HEK293 (cell line): ENCODE data around the gene SEMA4F.

ENCODE experiments used
- BCL6B ChIP-seq: fragments of 450-650 bp; formaldehyde crosslinking; IDR thresholded peaks from 2 replicates; pipeline ENCODE4 v1.5.1; 2017; ENCODE audit warnings: missing biosample characterization, missing genetic modification characterization
- HOXC10 ChIP-seq: sonication (generic); formaldehyde crosslinking; IDR thresholded peaks from 2 replicates; pipeline ENCODE4 v1.8.1; 2023; ENCODE audit warnings: mild to moderate bottlenecking, missing genetic modification reagents
- KLF1 ChIP-seq: fragments of 450-650 bp; formaldehyde crosslinking; IDR thresholded peaks from 2 replicates; pipeline ENCODE4 v1.5.1; 2016; ENCODE audit warnings: missing biosample characterization, missing genetic modification characterization
- KLF16 ChIP-seq: fragments of 450-650 bp; formaldehyde crosslinking; IDR thresholded peaks from 2 replicates; pipeline ENCODE4 v1.5.1; 2017; ENCODE audit warnings: missing biosample characterization, missing genetic modification characterization
- RBAK ChIP-seq: fragments of 450-650 bp; formaldehyde crosslinking; IDR thresholded peaks from 2 replicates; pipeline ENCODE4 v1.5.1; 2016; ENCODE audit warnings: missing biosample characterization, missing genetic modification characterization
- SP3 ChIP-seq: fragments of 450-650 bp; formaldehyde crosslinking; IDR thresholded peaks from 2 replicates; pipeline ENCODE4 v1.5.1; 2016; ENCODE audit warnings: missing biosample characterization, missing genetic modification characterization
- TCF7L2 ChIP-seq: IDR thresholded peaks from 2 replicates; pipeline ENCODE4 v1.6.1; 2011; ENCODE audit warnings: low read depth, mild to moderate bottlenecking, inconsistent platforms, low read length, moderate library complexity, borderline replicate concordance
- ZBTB7A ChIP-seq: fragments of 450-650 bp; formaldehyde crosslinking; IDR thresholded peaks from 2 replicates; pipeline ENCODE4 v1.5.1; 2016; ENCODE audit warnings: low read depth, missing biosample characterization, missing genetic modification characterization
- ZBTB8A ChIP-seq: fragments of 450-650 bp; formaldehyde crosslinking; IDR thresholded peaks from 2 replicates; pipeline ENCODE4 v1.5.1; 2016; ENCODE audit warnings: missing biosample characterization, missing genetic modification characterization
- ZFP3 ChIP-seq: fragments of 450-650 bp; formaldehyde crosslinking; IDR thresholded peaks from 2 replicates; pipeline ENCODE4 v1.5.1; 2016; ENCODE audit warnings: low read depth, missing biosample characterization, missing genetic modification characterization
- ZIC2 ChIP-seq: fragments of 450-650 bp; formaldehyde crosslinking; IDR thresholded peaks from 2 replicates; pipeline ENCODE4 v1.5.1; 2016; ENCODE audit warnings: missing biosample characterization, missing genetic modification characterization
- ZNF140 ChIP-seq: fragments of 450-650 bp; formaldehyde crosslinking; IDR thresholded peaks from 2 replicates; pipeline ENCODE4 v1.5.1; 2016; ENCODE audit warnings: missing biosample characterization, missing genetic modification characterization
- ZNF155 ChIP-seq: fragments of 450-650 bp; formaldehyde crosslinking; IDR thresholded peaks from 2 replicates; pipeline ENCODE4 v1.5.1; 2016; ENCODE audit warnings: missing biosample characterization, missing genetic modification characterization
- ZNF157 ChIP-seq: fragments of 450-650 bp; formaldehyde crosslinking; IDR thresholded peaks from 2 replicates; pipeline ENCODE4 v1.5.1; 2016; ENCODE audit warnings: missing biosample characterization, missing genetic modification characterization
- ZNF19 ChIP-seq: fragments of 450-650 bp; formaldehyde crosslinking; IDR thresholded peaks from 2 replicates; pipeline ENCODE4; 2016; ENCODE audit warnings: missing biosample characterization, missing genetic modification characterization, low read depth
- ZNF239 ChIP-seq: fragments of 450-650 bp; formaldehyde crosslinking; IDR thresholded peaks from 2 replicates; pipeline ENCODE4 v1.5.1; 2016; ENCODE audit warnings: missing biosample characterization, missing genetic modification characterization
- ZNF26 ChIP-seq: fragments of 450-650 bp; formaldehyde crosslinking; IDR thresholded peaks from 2 replicates; pipeline ENCODE4 v1.5.1; 2016; ENCODE audit warnings: missing biosample characterization, missing genetic modification characterization
- ZNF292 ChIP-seq: fragments of 450-650 bp; formaldehyde crosslinking; IDR thresholded peaks from 2 replicates; pipeline ENCODE4 v1.5.1; 2016; ENCODE audit warnings: low read depth, missing biosample characterization, missing genetic modification characterization, borderline replicate concordance
- ZNF324 ChIP-seq: fragments of 450-650 bp; formaldehyde crosslinking; IDR thresholded peaks from 2 replicates; pipeline ENCODE4 v1.5.1; 2016; ENCODE audit warnings: missing biosample characterization, missing genetic modification characterization
- ZNF404 ChIP-seq: fragments of 450-650 bp; formaldehyde crosslinking; IDR thresholded peaks from 2 replicates; pipeline ENCODE4 v1.5.1; 2017; ENCODE audit warnings: missing biosample characterization, missing genetic modification characterization
- ZNF518A ChIP-seq: fragments of 450-650 bp; formaldehyde crosslinking; conservative IDR thresholded peaks from 2 replicates; pipeline ENCODE4 v1.5.1; 2016; ENCODE audit warnings: low read depth, missing biosample characterization, missing genetic modification characterization
- ZNF530 ChIP-seq: fragments of 450-650 bp; formaldehyde crosslinking; IDR thresholded peaks from 2 replicates; pipeline ENCODE4 v1.5.1; 2016; ENCODE audit warnings: low read depth, missing biosample characterization, missing genetic modification characterization
- ZNF692 ChIP-seq: fragments of 450-650 bp; formaldehyde crosslinking; IDR thresholded peaks from 2 replicates; pipeline ENCODE4 v1.5.1; 2016; ENCODE audit warnings: missing biosample characterization, missing genetic modification characterization
- ZNF830 ChIP-seq: fragments of 450-650 bp; IDR thresholded peaks from 2 replicates; pipeline ENCODE4 v1.5.0; 2018; ENCODE audit warnings: missing biosample characterization, missing genetic modification characterization, low read depth, mild to moderate bottlenecking, moderate library complexity
- TF ChIP-seq, protein P1 (sequence below): fragments of 450-650 bp; IDR thresholded peaks from 2 replicates; pipeline ENCODE4 v1.5.1; 2018; ENCODE audit warnings: missing biosample characterization, missing genetic modification characterization
- TF ChIP-seq, protein P2 (sequence below): IDR thresholded peaks from 2 replicates; pipeline ENCODE4 v1.6.1; 2011; ENCODE audit warnings: mild to moderate bottlenecking, low read depth, low read length, borderline replicate concordance

SEMA4F gene

DNA sequence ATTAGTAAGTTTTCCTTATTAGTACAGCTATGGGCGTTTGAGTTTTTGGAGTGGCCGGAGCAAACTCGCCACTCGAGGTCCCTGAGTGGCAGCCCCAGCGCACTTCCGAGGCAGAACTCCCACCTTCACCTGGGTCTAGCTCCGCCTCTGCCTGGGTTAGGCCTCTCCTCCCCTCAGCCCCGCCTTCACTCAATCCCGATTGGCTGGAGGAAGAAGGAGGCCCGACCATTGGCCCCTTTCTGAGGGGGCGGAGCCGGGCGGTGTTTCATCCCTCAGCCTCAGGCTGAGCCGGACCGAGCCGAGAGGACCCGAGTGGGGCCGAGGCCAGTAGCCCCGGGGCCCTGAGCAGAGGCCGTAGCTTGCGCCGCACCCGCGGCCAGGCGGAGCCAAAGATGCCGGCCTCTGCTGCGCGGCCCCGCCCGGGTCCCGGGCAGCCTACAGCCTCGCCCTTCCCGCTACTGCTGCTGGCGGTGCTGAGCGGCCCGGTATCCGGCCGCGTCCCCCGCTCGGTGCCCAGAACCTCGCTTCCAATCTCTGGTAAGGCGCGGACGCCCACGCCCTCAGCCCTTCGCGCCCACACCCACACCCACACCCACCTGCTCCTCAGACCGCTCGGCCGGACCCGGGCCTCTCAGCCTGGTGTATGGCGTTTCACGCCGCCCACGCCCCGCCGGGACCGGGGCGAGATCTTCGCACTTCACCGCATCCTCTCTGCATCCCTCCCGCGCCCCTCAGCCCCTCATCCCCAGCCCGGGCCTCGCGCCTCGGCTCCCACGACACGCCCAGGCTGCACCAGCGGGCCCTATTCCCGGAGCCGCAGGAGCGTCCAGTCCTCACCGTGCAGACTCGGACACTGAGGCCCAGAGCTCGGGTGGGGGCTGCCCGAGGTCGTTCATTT lies at the start of gene SEMA4F (continued):
- TF ChIP-seq ZNF26: no peak
- TF ChIP-seq ZNF518A (tag by site-specific recombination): no peak
- TF ChIP-seq ZNF239: no peak
- peak; percentile 90 for TF ChIP-seq SP3 (tag by site-specific recombination)
- TF ChIP-seq ZBTB8A (tag by site-specific recombination): peak; percentile 97
- no peak for TF ChIP-seq ZNF324 (tag by site-specific recombination)
- no peak for TF ChIP-seq BCL6B
- no peak for TF ChIP-seq ZNF830 (tag by site-specific recombination)
- TF ChIP-seq HOXC10 (CRISPR knock-in tag): no peak
- TF ChIP-seq ZNF140 (tag by site-specific recombination): no peak
- no peak for TF ChIP-seq ZIC2
- TF ChIP-seq ZNF404 (tag by site-specific recombination): no peak
- no peak for TF ChIP-seq ZBTB7A (tag by site-specific recombination)
- no peak for TF ChIP-seq ZNF292 (tag by site-specific recombination)
- no peak for TF ChIP-seq TCF7L2
- TF ChIP-seq ZNF19 (tag by site-specific recombination): no peak
- TF ChIP-seq ZNF692 (tag by site-specific recombination): 0 out of 2 replicates have a peak, but pooled peaks have one; percentile 48
- TF ChIP-seq, protein P1, sequence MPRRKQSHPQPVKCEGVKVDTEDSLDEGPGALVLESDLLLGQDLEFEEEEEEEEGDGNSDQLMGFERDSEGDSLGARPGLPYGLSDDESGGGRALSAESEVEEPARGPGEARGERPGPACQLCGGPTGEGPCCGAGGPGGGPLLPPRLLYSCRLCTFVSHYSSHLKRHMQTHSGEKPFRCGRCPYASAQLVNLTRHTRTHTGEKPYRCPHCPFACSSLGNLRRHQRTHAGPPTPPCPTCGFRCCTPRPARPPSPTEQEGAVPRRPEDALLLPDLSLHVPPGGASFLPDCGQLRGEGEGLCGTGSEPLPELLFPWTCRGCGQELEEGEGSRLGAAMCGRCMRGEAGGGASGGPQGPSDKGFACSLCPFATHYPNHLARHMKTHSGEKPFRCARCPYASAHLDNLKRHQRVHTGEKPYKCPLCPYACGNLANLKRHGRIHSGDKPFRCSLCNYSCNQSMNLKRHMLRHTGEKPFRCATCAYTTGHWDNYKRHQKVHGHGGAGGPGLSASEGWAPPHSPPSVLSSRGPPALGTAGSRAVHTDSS (tag by site-specific recombination): no peak
- TF ChIP-seq, protein P2, sequence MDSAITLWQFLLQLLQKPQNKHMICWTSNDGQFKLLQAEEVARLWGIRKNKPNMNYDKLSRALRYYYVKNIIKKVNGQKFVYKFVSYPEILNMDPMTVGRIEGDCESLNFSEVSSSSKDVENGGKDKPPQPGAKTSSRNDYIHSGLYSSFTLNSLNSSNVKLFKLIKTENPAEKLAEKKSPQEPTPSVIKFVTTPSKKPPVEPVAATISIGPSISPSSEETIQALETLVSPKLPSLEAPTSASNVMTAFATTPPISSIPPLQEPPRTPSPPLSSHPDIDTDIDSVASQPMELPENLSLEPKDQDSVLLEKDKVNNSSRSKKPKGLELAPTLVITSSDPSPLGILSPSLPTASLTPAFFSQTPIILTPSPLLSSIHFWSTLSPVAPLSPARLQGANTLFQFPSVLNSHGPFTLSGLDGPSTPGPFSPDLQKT: no peak
- TF ChIP-seq ZNF530 (tag by site-specific recombination): no peak
- peak; percentile 93 for TF ChIP-seq KLF1
- no peak for TF ChIP-seq ZFP3 (tag by site-specific recombination)
- TF ChIP-seq ZNF157: no peak
- TF ChIP-seq RBAK (tag by site-specific recombination): no peak
- TF ChIP-seq ZNF155: no peak
- TF ChIP-seq KLF16 (tag by site-specific recombination): no peak
